Measurements from ENCODE around the gene RBL2. TPM values are rescaled to one million over a fixed set of nuclear protein-coding genes. Genes with fewer than 3 reads are reported as not detected.

RBL2 gene
- total and polyA plus RNA-seq, 9 of the 15 experiments (the other 6 are each of a cell fraction or from before 2014, with no cell fraction given), result 7.8 to 76.3 (median 28.5) TPM

GRCh38 chr16:53482123-53482522 is 47.9 kb downstream of the RBL2 start (continued):
- TF ChIP-seq AFF1 (IDR thresholded peaks at IDR 0.05; ENCODE audit: low read depth in 1 of 2, partially characterized antibody in 2 of 2) (no peak), SP2 (IDR thresholded peaks at IDR 0.05; ENCODE audit: extremely low read depth, low read depth, low read length, poor library complexity, severe bottlenecking) (no peak)

GRCh38 chr16:53484542-53484941 is 50.3 kb downstream of the RBL2 start:
- Histone ChIP-seq H3K9me3 (replicated peaks; ENCODE audit: control insufficient read depth, insufficient read depth, low read depth, low read length) (no peaks in the 10 kb centered on the region; the same call in 1 of the 2 replicates), H3K27ac (ENCODE audit: extremely low read depth, low read depth, low read length) (no peak overlapping the region), H3K4me2 (ENCODE audit: insufficient read depth, low read length) (no peak overlapping the region), H3K4me3 (no peak overlapping the region), H2AFZ (ENCODE audit: low read depth, low read length) (no peak overlapping the region), H3K4me1 (replicated peaks in 1 of 2; ENCODE audit: control insufficient read depth in 2 of 2, insufficient read depth in 2 of 2, low read length in 2 of 2) (no peaks in the 10 kb centered on the region), H3K9ac (ENCODE audit: insufficient read depth in 1 of 2, low read depth in 2 of 2, low read length in 2 of 2) (no peak overlapping the region), H3K36me3 (ENCODE audit: control insufficient read depth, insufficient read depth, low read length) (peaks cover 51% of the 10 kb centered on the region; the same call in 2 of the 3 replicates), H3K9me1 (ENCODE audit: control insufficient read depth, insufficient read depth, low read length) (no peaks in the 10 kb centered on the region), H3K27me3 (ENCODE audit: control insufficient read depth in 2 of 2, insufficient read depth in 2 of 2, low read length in 2 of 2) (no peaks in the 10 kb centered on the region), H3K79me2 (ENCODE audit: control insufficient read depth, insufficient read depth, low read length) (no peaks in the 10 kb centered on the region), H4K20me1 (replicated peaks; ENCODE audit: control insufficient read depth, insufficient read depth, low read length) (no peaks in the 10 kb centered on the region)
- intact Hi-C loops (cut with micrococcal nuclease) (no loop called here), in situ Hi-C loops (cut with MboI) (no loop called here)
- FAIRE-seq, result no peak
- no peak for ATAC-seq
- ChIA-PET CTCF (ENCODE audit: low intra/inter-chr PET ratio) (no interaction called here), POLR2A (no interaction called here)
- WGBS (ENCODE audit: insufficient coverage, low coverage, missing lambda C conversion rate), result 97% methylated on average over 2 of the region's 2 CpGs
- DNase-seq (ENCODE audit: extremely low read depth in 1 of 4, low spot score in 3 of 4), result no peak
- no TSS peak for BruUV-seq (replicated peaks)
- no peak for TF ChIP-seq GMEB1 (CRISPR knock-in tag; IDR thresholded peaks at IDR 0.05)
- TF ChIP-seq ZBTB43 (CRISPR knock-in tag; IDR thresholded peaks at IDR 0.05), result no peak
- no peak for TF ChIP-seq SRSF7 (optimal IDR thresholded peaks at IDR 0.05; ENCODE audit: low read depth, low read length)
- no peak for TF ChIP-seq GABPA (tag; conservative IDR thresholded peaks at IDR 0.05; ENCODE audit: low read depth)
- TF ChIP-seq MAX (CRISPR knock-in tag; IDR thresholded peaks at IDR 0.05), result no peak
- no peak for TF ChIP-seq NFXL1 (CRISPR knock-in tag; IDR thresholded peaks at IDR 0.05)
- no peak for TF ChIP-seq E2F1 (CRISPR knock-in tag; IDR thresholded peaks at IDR 0.05)
- no peak for TF ChIP-seq ZNF143 (CRISPR knock-in tag; IDR thresholded peaks at IDR 0.05)
